ENCODE measurements around the gene SAMD13. TPM values are rescaled to one million over a fixed set of nuclear protein-coding genes. Genes with fewer than 3 reads are reported as not detected.

Gene SAMD13
- polyA plus RNA-seq, 1 donor from 2014 or later: 20.0 TPM

GRCh38 chr1:84260852-84261518 is 40.5 kb upstream of the SAMD13 start:
- no peak overlapping the region for H3K9ac ChIP-seq (ENCODE audit: low read length)
- H4K20me1 ChIP-seq (ENCODE audit: insufficient read depth): no peaks in the 10 kb centered on the region
- H3K79me2 ChIP-seq (replicated peaks; ENCODE audit: insufficient read depth, low read length): no peaks in the 10 kb centered on the region
- no peaks in the 10 kb centered on the region for H3K27me3 ChIP-seq (ENCODE audit: insufficient read depth, low read depth, low read length)
- H3K9me2 ChIP-seq (ENCODE audit: insufficient read depth, low read length): no peaks in the 10 kb centered on the region
- H3K4me3 ChIP-seq (ENCODE audit: low read length): no peak overlapping the region
- no peak overlapping the region for H2AFZ ChIP-seq (ENCODE audit: low read depth, low read length)
- no peak overlapping the region for H3K4me2 ChIP-seq (ENCODE audit: low read length)
- H3F3A ChIP-seq (ENCODE audit: insufficient read depth, low read length, poor library complexity, severe bottlenecking): peaks cover 16% of the 10 kb centered on the region
- H3K36me3 ChIP-seq (ENCODE audit: insufficient read depth, low read length): no peaks in the 10 kb centered on the region
- H3K9me3 ChIP-seq (ENCODE audit: low read length): no peaks in the 10 kb centered on the region
- TF ChIP-seq, protein P1, sequence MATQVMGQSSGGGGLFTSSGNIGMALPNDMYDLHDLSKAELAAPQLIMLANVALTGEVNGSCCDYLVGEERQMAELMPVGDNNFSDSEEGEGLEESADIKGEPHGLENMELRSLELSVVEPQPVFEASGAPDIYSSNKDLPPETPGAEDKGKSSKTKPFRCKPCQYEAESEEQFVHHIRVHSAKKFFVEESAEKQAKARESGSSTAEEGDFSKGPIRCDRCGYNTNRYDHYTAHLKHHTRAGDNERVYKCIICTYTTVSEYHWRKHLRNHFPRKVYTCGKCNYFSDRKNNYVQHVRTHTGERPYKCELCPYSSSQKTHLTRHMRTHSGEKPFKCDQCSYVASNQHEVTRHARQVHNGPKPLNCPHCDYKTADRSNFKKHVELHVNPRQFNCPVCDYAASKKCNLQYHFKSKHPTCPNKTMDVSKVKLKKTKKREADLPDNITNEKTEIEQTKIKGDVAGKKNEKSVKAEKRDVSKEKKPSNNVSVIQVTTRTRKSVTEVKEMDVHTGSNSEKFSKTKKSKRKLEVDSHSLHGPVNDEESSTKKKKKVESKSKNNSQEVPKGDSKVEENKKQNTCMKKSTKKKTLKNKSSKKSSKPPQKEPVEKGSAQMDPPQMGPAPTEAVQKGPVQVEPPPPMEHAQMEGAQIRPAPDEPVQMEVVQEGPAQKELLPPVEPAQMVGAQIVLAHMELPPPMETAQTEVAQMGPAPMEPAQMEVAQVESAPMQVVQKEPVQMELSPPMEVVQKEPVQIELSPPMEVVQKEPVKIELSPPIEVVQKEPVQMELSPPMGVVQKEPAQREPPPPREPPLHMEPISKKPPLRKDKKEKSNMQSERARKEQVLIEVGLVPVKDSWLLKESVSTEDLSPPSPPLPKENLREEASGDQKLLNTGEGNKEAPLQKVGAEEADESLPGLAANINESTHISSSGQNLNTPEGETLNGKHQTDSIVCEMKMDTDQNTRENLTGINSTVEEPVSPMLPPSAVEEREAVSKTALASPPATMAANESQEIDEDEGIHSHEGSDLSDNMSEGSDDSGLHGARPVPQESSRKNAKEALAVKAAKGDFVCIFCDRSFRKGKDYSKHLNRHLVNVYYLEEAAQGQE (IDR thresholded peaks at IDR 0.05; ENCODE audit: borderline replicate concordance): no peak
- TF ChIP-seq POLR2AphosphoS5 (IDR thresholded peaks at IDR 0.05) (no peak), TAF1 (IDR thresholded peaks at IDR 0.05; ENCODE audit: low read depth) (no peak), EP300 (conservative IDR thresholded peaks at IDR 0.05; ENCODE audit: poor library complexity, severe bottlenecking) (no peak), SMC3 (conservative IDR thresholded peaks at IDR 0.05; ENCODE audit: poor library complexity) (no peak), MXI1 (conservative IDR thresholded peaks at IDR 0.05; ENCODE audit: poor library complexity, severe bottlenecking) (no peak), EZH2 (IDR thresholded peaks at IDR 0.05; ENCODE audit: borderline replicate concordance, insufficient read depth, low read length, poor library complexity, severe bottlenecking) (no peak), RAD21 (conservative IDR thresholded peaks at IDR 0.05) (no peak), CTCF (IDR thresholded peaks at IDR 0.05; ENCODE audit: poor library complexity, severe bottlenecking) (no peak)
- H3K27ac ChIP-seq (ENCODE audit: low read length): peak overlapping the region; percentile 82

- H4K20me1 ChIP-seq (ENCODE audit: insufficient read depth): no peaks in the 10 kb centered on the region
- H3K27me3 ChIP-seq (ENCODE audit: insufficient read depth, low read depth, low read length): no peaks in the 10 kb centered on the region
- no peaks in the 10 kb centered on the region for H3K79me2 ChIP-seq (replicated peaks; ENCODE audit: insufficient read depth, low read length)
- H3K27ac ChIP-seq (ENCODE audit: low read length): no peak overlapping the region
- TF ChIP-seq MXI1 (conservative IDR thresholded peaks at IDR 0.05; ENCODE audit: poor library complexity, severe bottlenecking) (no peak), CTCF (IDR thresholded peaks at IDR 0.05; ENCODE audit: poor library complexity, severe bottlenecking) (no peak), RAD21 (conservative IDR thresholded peaks at IDR 0.05) (no peak), EP300 (conservative IDR thresholded peaks at IDR 0.05; ENCODE audit: poor library complexity, severe bottlenecking) (no peak), EZH2 (IDR thresholded peaks at IDR 0.05; ENCODE audit: borderline replicate concordance, insufficient read depth, low read length, poor library complexity, severe bottlenecking) (no peak), TAF1 (IDR thresholded peaks at IDR 0.05; ENCODE audit: low read depth) (no peak), SMC3 (conservative IDR thresholded peaks at IDR 0.05; ENCODE audit: poor library complexity) (no peak), POLR2AphosphoS5 (IDR thresholded peaks at IDR 0.05) (no peak)
- TF ChIP-seq, protein P1 (IDR thresholded peaks at IDR 0.05; ENCODE audit: borderline replicate concordance): no peak
- H2AFZ ChIP-seq (ENCODE audit: low read depth, low read length): no peak overlapping the region
- H3K9ac ChIP-seq (ENCODE audit: low read length): no peak overlapping the region
- H3K9me2 ChIP-seq (ENCODE audit: insufficient read depth, low read length): no peaks in the 10 kb centered on the region
- H3K4me3 ChIP-seq (ENCODE audit: low read length): no peak overlapping the region
- H3F3A ChIP-seq (ENCODE audit: insufficient read depth, low read length, poor library complexity, severe bottlenecking): peaks cover 4% of the 10 kb centered on the region
- H3K4me2 ChIP-seq (ENCODE audit: low read length): no peak overlapping the region
- no peaks in the 10 kb centered on the region for H3K9me3 ChIP-seq (ENCODE audit: low read length)
- H3K36me3 ChIP-seq (ENCODE audit: insufficient read depth, low read length): no peaks in the 10 kb centered on the region
Measured at GRCh38 chr1:84264961-84265360, 36.5 kb upstream of the SAMD13 start.
